BJ (cell line): ENCODE measurements around the gene HIPK1. TPM values are rescaled to one million over a fixed set of nuclear protein-coding genes. Genes with fewer than 3 reads are reported as not detected.

ENCODE experiments used
- CTCF ChIA-PET: fragments of 350-600 bp; formaldehyde crosslinking; extraction: SDS; loops from one replicate; lab custom pipeline; 2021; ENCODE audit warnings: antibody characterized with exemption, inconsistent platforms; lab: Yijun Ruan, JAX
- POLR2A ChIA-PET: fragments of 300-600 bp; sonication (Branson Sonifier 250); formaldehyde crosslinking; extraction: SDS; loops from one replicate; lab custom pipeline; 2021; ENCODE audit warnings: antibody characterized with exemption; lab: Charles Lee
- DNase-seq: peaks from one replicate; pipeline ENCODE4 v3.0.0-alpha.2; 2011; ENCODE audit warnings: low read depth
- H3K27me3 ChIP-seq: 2 replicates; pipeline ENCODE4 v1.6.0; 2011; ENCODE audit warnings: low read length; ENCODE audit not compliant: control insufficient read depth, insufficient read depth
- H3K36me3 ChIP-seq: 2 replicates; pipeline ENCODE4 v1.5.1; 2011; ENCODE audit warnings: low read length; ENCODE audit not compliant: control insufficient read depth, insufficient read depth
- H3K4me3 ChIP-seq: 2 replicates; pipeline ENCODE4 v1.5.1; 2011; ENCODE audit warnings: low read depth, mild to moderate bottlenecking, control low read depth, low read length
- CTCF ChIP-seq: IDR thresholded peaks from 2 replicates; pipeline ENCODE4 v1.5.1; 2011; ENCODE audit warnings: low read depth, mild to moderate bottlenecking, control low read depth, inconsistent platforms, low read length, moderate library complexity; ENCODE audit not compliant: insufficient read depth
- polyA plus RNA-seq: library from polyadenylated mRNA; depleted of rRNA; stranded (reverse); fragments of >200 nt; gene quantifications from 2 replicates; pipeline ENCODE4 v1.2.3, GENCODE V29; 2011

The HIPK1 gene
- polyA plus RNA-seq, 1 experiment: 29.7 TPM

- no peak for DNase-seq
- no peak for TF ChIP-seq CTCF
- Histone ChIP-seq H3K4me3 (no peak overlapping the region), H3K27me3 (no peaks in the 10 kb centered on the region), H3K36me3 (peaks cover 4% of the 10 kb centered on the region)
- CTCF ChIA-PET: no interaction called here
- POLR2A ChIA-PET: interaction anchor here (0.6 kb wide), 1 partner anchor 11 kb away, joined by 3 read pairs; no protein-coding TSS in a partner anchor
Observed at GRCh38 chr1:113942527-113942926, 13.4 kb downstream of the HIPK1 start.

GRCh38 chr1:113943028-113943811 is 14.1 kb downstream of the HIPK1 start:
- CTCF ChIA-PET: no interaction called here

GRCh38 chr1:113945329-113945728 is 16.2 kb downstream of the HIPK1 start:
- no peak for DNase-seq
- no peak for TF ChIP-seq CTCF
- H3K27me3 ChIP-seq: no peaks in the 10 kb centered on the region
- ChIA-PET CTCF (interaction anchor here (0.7 kb wide), 2 partner anchors 8 to 10 kb away, joined by 3 to 4 read pairs; no protein-coding TSS in a partner anchor), POLR2A (no interaction called here)
- H3K4me3 ChIP-seq: no peak overlapping the region
- peaks cover 4% of the 10 kb centered on the region for H3K36me3 ChIP-seq

More at GRCh38 chr1:113943028-113943811, 14.1 kb downstream of the HIPK1 start:
- H3K27me3 ChIP-seq: no peaks in the 10 kb centered on the region
- TF ChIP-seq CTCF: no peak
- no peak for DNase-seq
- H3K4me3 ChIP-seq: no peak overlapping the region
- POLR2A ChIA-PET: interaction anchor here (0.6 kb wide), 1 partner anchor 12 kb away, joined by 3 read pairs; no protein-coding TSS in a partner anchor
- peaks cover 4% of the 10 kb centered on the region for H3K36me3 ChIP-seq

GRCh38 chr1:113946112-113946511 is 17.0 kb downstream of the HIPK1 start:
- Histone ChIP-seq H3K36me3 (peaks cover 4% of the 10 kb centered on the region; the same call in 1 of the 2 replicates), H3K4me3 (no peak overlapping the region), H3K27me3 (no peaks in the 10 kb centered on the region)
- ChIA-PET POLR2A (no interaction called here), CTCF (interaction anchor here (0.7 to 1.0 kb wide), 3 partner anchors 9 to 31 kb away, joined by 3 to 4 read pairs (median 3); no protein-coding TSS in a partner anchor)
- DNase-seq: no peak
- TF ChIP-seq CTCF: no peak

GRCh38 chr1:113946678-113947387 is 17.7 kb downstream of the HIPK1 start:
- Histone ChIP-seq H3K27me3 (no peaks in the 10 kb centered on the region), H3K36me3 (0 out of 2 replicates have a peak, but pooled peaks cover 3% of the 10 kb centered on the region), H3K4me3 (no peak overlapping the region)
- DNase-seq: no peak
- TF ChIP-seq CTCF: no peak
- CTCF ChIA-PET: interaction anchor here (0.7 to 1.0 kb wide), 4 partner anchors 9 to 43 kb away, joined by 3 read pairs; no protein-coding TSS in a partner anchor
- POLR2A ChIA-PET: no interaction called here
